ENCODE results near the gene DLGAP1.

DNA sequence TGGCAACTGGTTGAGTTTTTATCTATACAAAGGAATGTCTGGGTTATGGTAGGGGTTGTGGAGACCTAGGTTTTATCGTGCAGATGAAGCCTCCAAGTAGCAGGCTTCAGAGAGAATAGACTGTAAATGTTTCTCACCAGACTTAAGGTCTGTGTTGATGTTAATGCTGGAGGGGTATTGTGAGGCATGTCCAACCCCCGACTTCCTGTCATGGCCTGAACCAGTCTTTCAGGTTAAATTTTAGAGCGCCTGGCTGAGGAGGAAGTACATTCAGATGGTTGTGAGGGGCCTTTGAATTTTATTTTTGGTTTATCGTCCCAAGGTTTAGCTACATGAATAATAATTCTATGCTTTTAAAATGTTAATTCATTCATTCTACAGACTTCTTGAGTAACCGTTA lies 435.1 kb downstream of the DLGAP1 start:
- TF ChIP-seq ZNF837 (tag by site-specific recombination; IDR thresholded peaks at IDR 0.05) (no peak), ZNF324 (tag by site-specific recombination; IDR thresholded peaks at IDR 0.05) (no peak), SETDB1 (IDR thresholded peaks at IDR 0.05; ENCODE audit: insufficient read length, low read length) (no peak), GLIS1 (tag by site-specific recombination; IDR thresholded peaks at IDR 0.05) (no peak), RBAK (tag by site-specific recombination; IDR thresholded peaks at IDR 0.05) (no peak), ZNF549 (tag by site-specific recombination; IDR thresholded peaks at IDR 0.05) (no peak)
- TF ChIP-seq, protein P1, sequence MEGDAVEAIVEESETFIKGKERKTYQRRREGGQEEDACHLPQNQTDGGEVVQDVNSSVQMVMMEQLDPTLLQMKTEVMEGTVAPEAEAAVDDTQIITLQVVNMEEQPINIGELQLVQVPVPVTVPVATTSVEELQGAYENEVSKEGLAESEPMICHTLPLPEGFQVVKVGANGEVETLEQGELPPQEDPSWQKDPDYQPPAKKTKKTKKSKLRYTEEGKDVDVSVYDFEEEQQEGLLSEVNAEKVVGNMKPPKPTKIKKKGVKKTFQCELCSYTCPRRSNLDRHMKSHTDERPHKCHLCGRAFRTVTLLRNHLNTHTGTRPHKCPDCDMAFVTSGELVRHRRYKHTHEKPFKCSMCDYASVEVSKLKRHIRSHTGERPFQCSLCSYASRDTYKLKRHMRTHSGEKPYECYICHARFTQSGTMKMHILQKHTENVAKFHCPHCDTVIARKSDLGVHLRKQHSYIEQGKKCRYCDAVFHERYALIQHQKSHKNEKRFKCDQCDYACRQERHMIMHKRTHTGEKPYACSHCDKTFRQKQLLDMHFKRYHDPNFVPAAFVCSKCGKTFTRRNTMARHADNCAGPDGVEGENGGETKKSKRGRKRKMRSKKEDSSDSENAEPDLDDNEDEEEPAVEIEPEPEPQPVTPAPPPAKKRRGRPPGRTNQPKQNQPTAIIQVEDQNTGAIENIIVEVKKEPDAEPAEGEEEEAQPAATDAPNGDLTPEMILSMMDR (tag by site-specific recombination; IDR thresholded peaks at IDR 0.05): no peak
- TF ChIP-seq, protein P2, sequence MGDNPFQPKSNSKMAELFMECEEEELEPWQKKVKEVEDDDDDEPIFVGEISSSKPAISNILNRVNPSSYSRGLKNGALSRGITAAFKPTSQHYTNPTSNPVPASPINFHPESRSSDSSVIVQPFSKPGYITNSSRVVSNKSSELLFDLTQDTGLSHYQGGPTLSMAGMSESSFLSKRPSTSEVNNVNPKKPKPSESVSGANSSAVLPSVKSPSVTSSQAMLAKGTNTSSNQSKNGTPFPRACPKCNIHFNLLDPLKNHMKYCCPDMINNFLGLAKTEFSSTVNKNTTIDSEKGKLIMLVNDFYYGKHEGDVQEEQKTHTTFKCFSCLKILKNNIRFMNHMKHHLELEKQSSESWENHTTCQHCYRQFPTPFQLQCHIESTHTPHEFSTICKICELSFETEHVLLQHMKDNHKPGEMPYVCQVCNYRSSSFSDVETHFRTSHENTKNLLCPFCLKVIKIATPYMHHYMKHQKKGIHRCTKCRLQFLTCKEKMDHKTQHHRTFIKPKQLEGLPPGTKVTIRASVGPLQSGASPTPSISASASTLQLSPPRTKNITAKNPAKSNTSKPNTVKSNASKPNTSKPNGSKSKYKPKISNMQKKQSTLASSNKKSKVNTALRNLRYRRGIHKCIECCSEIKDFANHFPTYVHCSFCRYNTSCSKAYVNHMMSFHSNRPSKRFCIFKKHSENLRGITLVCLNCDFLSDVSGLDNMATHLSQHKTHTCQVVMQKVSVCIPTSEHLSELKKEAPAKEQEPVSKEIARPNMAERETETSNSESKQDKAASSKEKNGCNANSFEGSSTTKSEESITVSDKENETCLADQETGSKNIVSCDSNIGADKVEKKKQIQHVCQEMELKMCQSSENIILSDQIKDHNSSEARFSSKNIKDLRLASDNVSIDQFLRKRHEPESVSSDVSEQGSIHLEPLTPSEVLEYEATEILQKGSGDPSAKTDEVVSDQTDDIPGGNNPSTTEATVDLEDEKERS (tag by site-specific recombination; IDR thresholded peaks at IDR 0.05): no peak
- TF ChIP-seq, protein P3, sequence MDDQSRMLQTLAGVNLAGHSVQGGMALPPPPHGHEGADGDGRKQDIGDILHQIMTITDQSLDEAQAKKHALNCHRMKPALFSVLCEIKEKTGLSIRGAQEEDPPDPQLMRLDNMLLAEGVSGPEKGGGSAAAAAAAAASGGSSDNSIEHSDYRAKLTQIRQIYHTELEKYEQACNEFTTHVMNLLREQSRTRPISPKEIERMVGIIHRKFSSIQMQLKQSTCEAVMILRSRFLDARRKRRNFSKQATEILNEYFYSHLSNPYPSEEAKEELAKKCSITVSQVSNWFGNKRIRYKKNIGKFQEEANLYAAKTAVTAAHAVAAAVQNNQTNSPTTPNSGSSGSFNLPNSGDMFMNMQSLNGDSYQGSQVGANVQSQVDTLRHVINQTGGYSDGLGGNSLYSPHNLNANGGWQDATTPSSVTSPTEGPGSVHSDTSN (CRISPR knock-in tag; IDR thresholded peaks at IDR 0.05): no peak
